GM12864 (cell line): ENCODE data around the gene FRY.
"Not testable (repeated sequence)": the region's sequence is repeated elsewhere in the genome, so short reads cannot be mapped to it uniquely, and the experiment has no call there.

Source experiments
- DNase-seq: peaks from one replicate; pipeline ENCODE4 v3.0.0-alpha.2; 2011; ENCODE audit warnings: low read depth
- H3K4me3 ChIP-seq: 2 replicates; pipeline ENCODE4 v1.5.1; 2011; ENCODE audit warnings: mild to moderate bottlenecking, low read depth, low read length, control low read depth
- TF ChIP-seq, protein P1 (sequence below): IDR thresholded peaks from 2 replicates; pipeline ENCODE4 v1.5.1; 2011; ENCODE audit warnings: low read depth, mild to moderate bottlenecking, moderate library complexity, low read length, control low read depth, inconsistent platforms; ENCODE audit errors: missing control alignments

FRY gene

DNA sequence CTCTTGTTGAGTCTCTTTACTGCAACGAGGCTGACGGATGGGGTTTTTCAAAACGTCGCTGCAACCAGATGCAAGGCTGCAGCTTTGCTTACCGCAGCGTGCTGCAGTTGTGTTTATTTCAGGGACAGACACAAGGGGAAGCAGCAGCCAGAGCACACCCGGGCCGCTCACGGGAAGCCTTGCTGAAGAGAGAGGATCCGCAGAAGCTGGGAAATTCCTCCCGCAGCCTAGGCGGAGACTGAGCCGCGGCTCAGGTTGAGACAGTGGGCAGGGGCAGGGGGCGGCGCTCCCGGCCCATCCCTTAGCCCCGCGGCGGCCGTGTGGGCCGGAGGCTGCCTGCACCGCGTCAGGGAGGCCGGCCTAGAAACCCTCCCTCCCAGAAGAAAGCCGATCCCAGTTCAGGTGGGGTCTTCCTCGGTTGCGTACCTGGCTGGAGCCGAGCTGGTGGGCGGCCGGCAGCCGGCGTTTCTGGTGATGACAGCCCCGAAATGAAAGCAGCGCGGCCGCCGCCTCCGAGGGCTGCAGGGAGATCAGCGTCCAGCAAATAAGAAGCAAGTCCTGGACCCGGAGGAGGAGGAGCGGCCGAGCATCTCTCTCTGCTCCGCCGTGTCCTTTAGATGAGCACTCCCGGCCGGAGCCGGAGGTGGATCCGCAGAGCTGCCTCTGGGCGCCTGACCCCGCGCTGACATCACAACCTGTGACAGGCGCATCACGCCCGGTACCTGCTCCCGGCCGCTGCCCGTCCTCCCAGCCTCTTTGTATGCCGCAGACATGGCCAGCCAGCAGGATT, at the start of gene FRY:
Gene FRY, plus strand, starts transcription at position 750 of the 790 bp plus-strand sequence. Its CDS starts 22 bp downstream, at position 772.
- DNase-seq = no peak
- H3K4me3 ChIP-seq = peak within 1 kb of the TSS; percentile 87
- TF ChIP-seq, protein P1, sequence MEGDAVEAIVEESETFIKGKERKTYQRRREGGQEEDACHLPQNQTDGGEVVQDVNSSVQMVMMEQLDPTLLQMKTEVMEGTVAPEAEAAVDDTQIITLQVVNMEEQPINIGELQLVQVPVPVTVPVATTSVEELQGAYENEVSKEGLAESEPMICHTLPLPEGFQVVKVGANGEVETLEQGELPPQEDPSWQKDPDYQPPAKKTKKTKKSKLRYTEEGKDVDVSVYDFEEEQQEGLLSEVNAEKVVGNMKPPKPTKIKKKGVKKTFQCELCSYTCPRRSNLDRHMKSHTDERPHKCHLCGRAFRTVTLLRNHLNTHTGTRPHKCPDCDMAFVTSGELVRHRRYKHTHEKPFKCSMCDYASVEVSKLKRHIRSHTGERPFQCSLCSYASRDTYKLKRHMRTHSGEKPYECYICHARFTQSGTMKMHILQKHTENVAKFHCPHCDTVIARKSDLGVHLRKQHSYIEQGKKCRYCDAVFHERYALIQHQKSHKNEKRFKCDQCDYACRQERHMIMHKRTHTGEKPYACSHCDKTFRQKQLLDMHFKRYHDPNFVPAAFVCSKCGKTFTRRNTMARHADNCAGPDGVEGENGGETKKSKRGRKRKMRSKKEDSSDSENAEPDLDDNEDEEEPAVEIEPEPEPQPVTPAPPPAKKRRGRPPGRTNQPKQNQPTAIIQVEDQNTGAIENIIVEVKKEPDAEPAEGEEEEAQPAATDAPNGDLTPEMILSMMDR = peak; percentile 14

DNA sequence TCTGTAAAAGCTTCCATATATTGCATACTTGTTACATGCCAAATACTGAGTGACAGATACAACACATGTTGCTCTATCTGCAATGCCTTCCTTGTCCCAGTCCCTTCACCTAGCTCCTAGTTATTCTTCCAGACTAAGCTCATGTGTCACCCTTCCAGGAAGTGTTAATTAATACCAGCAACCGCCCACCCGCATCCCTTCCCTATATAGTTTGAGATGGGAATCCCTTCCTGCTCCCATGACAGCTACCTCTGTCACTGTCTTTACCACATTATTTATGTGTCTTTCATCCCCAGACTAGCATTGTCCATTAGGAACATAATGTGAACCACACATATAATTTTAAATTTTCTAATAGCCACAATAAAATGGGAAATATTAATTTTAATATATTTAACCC, 49.5 kb upstream of the FRY start:
- TF ChIP-seq, protein P1 = no peak
- no peak for DNase-seq
- H3K4me3 ChIP-seq = no peak overlapping the region

DNA sequence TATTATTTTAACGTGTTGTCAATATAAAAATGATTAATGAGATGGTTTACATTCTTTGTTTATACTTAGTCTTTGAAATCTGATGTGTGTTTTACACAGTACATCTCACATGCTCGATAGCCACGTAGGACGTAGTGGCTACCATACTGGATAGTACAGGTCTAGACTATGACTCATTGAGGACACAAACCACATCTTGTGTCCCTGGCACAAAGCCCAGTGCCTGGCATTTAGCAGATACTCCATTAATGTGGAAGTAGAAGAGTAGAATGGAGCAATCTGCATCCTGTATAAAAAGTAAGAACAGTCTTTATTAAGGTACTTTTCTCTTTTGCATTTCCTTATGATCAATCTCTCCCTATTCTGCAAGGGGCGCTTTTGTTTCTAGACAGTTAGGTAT, 49.0 kb upstream of the FRY start:
- no peak for DNase-seq
- TF ChIP-seq, protein P1 = no peak
- no peak overlapping the region for H3K4me3 ChIP-seq

DNA sequence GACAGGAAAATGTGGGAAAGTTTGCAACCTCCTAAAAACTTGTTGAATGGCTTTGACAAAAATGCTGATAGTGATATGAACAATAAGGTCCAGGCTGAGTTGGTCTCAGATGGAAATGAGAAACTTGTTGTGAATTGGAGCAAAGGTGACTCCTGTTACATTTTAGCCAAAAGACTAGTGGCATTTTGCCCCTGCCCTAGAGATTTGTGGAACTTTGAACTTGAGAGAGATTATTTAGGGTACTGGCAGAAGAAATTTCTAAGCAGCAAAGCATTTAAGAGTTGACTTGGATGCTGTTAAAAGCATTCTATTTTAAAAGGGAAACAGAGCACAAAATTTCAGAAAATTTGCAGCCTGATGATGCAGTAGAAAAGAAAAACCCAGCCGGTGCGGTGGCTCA, 47.9 kb upstream of the FRY start:
- not testable (repeated sequence) for H3K4me3 ChIP-seq, DNase-seq

DNA sequence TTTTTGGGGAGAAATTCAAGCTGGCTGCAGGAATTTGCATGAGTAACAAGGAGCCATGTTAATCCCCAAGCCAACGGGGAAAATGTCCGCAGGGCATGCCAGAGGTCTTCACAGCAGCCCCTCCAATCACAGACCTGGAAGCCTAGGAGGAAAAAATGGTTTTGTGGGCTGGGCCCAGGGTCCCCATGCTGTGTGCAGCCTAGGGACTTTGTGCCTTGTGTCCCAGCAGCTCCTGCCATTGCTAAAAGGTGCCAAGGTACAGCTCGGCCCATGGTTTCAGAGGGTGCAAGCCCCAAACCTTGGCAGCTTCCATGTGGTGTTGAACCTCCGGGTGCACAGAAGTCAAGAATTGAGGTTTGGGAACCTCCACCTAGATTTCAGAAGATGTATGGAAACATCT, 47.2 kb upstream of the FRY start:
- not testable (repeated sequence) for DNase-seq, H3K4me3 ChIP-seq

DNA sequence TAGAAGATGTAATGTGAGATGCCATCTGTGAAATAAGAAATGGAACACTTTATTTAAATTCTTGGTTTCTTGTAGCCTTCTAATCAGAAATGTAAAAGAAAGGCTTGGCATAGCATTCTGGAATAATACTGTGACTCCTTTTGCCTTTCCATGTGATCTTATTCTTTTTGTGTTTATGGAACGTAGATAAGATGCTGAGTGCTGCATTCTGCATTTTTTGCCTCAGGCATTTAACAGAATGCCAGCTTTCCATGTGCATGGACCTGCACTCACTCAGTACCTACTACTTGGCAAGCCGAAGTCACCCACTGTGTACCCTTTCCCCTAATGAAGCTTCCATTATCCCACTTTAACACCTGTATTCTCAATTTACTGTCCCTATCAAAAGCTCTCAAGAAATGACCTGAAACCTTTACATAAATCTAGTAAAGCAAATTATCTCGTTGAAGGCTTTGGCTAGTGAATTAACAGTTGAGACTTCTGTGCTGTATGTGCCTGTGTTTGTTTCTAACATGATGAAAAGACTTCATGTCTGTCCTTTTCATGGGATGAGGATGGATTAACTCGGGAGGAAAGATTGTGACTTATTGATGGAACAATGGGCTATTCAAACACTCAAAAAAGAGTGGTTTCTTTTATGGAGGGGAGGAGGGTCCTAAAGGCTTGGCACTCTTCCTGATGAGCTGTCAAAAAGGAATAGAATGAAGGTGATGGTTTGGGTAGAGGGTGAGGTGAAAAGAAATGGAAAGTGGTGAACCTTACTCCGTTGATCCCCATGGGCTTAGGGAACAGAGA, 44.7 kb upstream of the FRY start:
- no peak overlapping the region for H3K4me3 ChIP-seq
- DNase-seq = no peak
- TF ChIP-seq, protein P1 = no peak

DNA sequence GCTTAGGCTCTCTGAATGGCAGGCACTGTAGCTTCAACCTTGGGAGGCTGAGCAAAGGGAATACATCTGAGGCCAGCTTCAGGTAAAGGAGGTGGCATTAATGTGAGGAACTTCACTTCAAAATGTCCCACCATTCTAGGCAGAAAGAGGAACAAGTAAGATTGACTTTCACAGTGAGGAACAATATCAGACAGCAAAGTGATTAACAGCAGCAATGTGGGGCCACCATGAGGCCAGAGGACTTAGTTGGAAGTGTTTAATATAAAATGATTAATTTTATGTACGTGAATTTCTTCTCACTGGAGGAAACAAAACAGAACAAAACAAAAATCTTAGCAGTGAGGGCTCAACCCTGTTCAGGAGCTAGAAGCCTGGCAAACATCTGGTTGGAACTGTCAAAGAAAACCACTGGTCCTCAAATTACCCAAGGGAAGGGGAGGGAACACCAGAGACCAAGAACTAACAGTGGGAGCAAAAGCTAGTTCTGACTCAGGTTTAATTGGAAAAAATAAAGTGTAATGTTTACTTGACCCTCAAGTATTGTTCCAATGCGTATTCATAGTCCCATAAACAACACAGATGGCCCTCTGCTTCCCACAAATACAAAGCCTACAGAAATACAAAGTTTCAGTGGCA, 43.9 kb upstream of the FRY start:
- H3K4me3 ChIP-seq = no peak overlapping the region
- no peak for DNase-seq
- TF ChIP-seq, protein P1 = no peak

DNA sequence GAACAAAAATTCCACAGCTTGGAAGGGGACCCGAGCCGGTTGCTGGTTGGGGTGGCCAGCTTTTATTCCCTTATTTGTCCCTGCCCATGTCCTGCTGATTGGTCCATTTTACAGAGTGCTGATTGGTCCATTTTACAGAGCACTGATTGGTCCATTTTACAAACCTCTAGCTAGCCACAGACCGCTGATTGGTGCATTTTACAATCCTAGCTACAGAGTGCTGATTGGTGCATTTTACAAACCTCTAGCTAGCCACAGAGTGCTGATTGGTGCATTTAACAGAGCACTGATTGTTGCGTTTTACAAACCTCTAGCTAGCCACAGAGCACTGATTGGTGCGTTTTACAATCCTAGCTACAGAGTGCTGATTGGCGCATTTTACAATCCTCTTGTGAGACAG, 37.2 kb upstream of the FRY start:
- DNase-seq, H3K4me3 ChIP-seq: not testable (repeated sequence)
